Esophagus muscularis mucosa (tissue), 4 donors: ENCODE measurements around the gene NT5M. TPM values are rescaled to one million over a fixed set of nuclear protein-coding genes. Genes with fewer than 3 reads are reported as not detected.

ENCODE experiments used
- DNase-seq: peaks from one replicate; pipeline ENCODE4 v3.0.0-alpha.2; 2017; ENCODE audit errors: extremely low spot score
- H3K27ac ChIP-seq, 4 donors: fragments of 200-600 bp; sonication (generic); replicated peaks in 1 of 4; 1 replicate in 3 of 4; 2 replicates in 1 of 4; pipeline ENCODE4 v1.5.1; 2016 to 2019; ENCODE audit warnings: mild to moderate bottlenecking in 1 of 4
- H3K27me3 ChIP-seq, 4 donors: fragments of 200-600 bp; sonication (generic); one replicate each; pipeline versions ENCODE4 v1.5.1 to v1.6.0; 2016 to 2019
- H3K36me3 ChIP-seq, 4 donors: fragments of 200-600 bp; sonication (generic); one replicate each; pipeline ENCODE4 v1.5.1; 2016 to 2019
- H3K4me1 ChIP-seq, 4 donors: fragments of 200-600 bp; sonication (generic); one replicate each; pipeline ENCODE4 v1.5.1; 2016 to 2019
- H3K4me3 ChIP-seq, 4 donors: fragments of 200-600 bp; sonication (generic); 1 replicate in 2 of 4; 2 replicates in 2 of 4; pipeline ENCODE4 v1.5.1; 2016 to 2019; ENCODE audit warnings: mild to moderate bottlenecking in 4 of 4, moderate library complexity in 1 of 4
- H3K9me3 ChIP-seq, 4 donors: fragments of 200-600 bp; sonication (generic); 1 replicate in 3 of 4; 2 replicates in 1 of 4; pipeline ENCODE4 v1.5.1; 2016 to 2019
- CTCF ChIP-seq, 3 experiments: fragments of 200-600 bp in 2 of 3; fragments of 450-650 bp in 1 of 3; sonication (generic) in 2 of 3; IDR thresholded peaks; one replicate each; pipeline ENCODE4 v1.5.1; 2017 to 2019; ENCODE audit warnings: antibody characterized with exemption in 3 of 3, mild to moderate bottlenecking in 2 of 3, moderate library complexity in 1 of 3
- EP300 ChIP-seq: sonication (generic); formaldehyde crosslinking; IDR thresholded peaks from one replicate; pipeline ENCODE4 v1.6.1; 2017; ENCODE audit warnings: antibody characterized with exemption
- POLR2A ChIP-seq: fragments of 450-650 bp; IDR thresholded peaks from one replicate; pipeline ENCODE4 v1.6.1; 2017; ENCODE audit warnings: antibody characterized with exemption, moderate library complexity, mild to moderate bottlenecking, low read depth
- POLR2AphosphoS5 ChIP-seq, 2 donors: sonication (generic); formaldehyde crosslinking; IDR thresholded peaks; one replicate each; pipeline ENCODE4 v1.6.1; 2017; ENCODE audit warnings: antibody characterized with exemption in 2 of 2
- WGBS: methylation state at CpG from one replicate; pipeline ENCODE4 v1.1.5; 2018; 5-methylcytosine and 5-hydroxymethylcytosine counted together
- intact Hi-C: fragments of 100-400 bp; cut with DNase I; formaldehyde crosslinking; loops from one replicate; pipeline ENCODE4 v1.15.1; 2023
- total RNA-seq, 4 donors: library from RNA; depleted of rRNA; stranded (reverse); fragments of >200 nt; gene quantifications; one replicate each; pipeline versions ENCODE4 v1.1.0 to v1.2.1, GENCODE V29; 2016

Gene NT5M
- total RNA-seq, 4 donors from 2014 or later, result 4.3 to 11.5 (median 7.0) TPM

DNA sequence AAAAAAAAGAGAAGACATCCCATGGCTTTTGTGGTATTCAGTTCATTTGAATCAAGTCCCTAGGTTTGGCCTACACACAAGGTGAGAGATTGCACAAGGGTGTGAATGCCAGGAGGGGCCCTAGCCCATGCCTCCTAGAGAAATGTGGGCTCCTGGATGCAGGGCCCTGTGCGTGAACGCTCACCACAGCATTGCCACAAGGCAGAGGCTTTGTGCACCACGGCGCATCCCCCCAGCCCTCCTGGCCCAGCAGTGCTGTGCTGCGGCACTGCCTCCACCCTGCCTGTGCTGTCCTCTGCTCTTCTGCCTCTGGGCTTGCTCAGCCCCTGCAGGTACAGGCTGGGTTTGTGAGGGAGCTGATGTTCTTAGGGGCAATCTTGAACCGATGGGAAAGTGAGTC lies 92.7 kb downstream of the NT5M start:
- Histone ChIP-seq H3K36me3 (no peaks in the 10 kb centered on the region), H3K27ac (no peak overlapping the region), H3K4me1 (peaks cover 0 to 7% (median 3%) of the 10 kb centered on the region in 4 donors), H3K4me3 (no peak overlapping the region), H3K27me3 (peaks cover 0 to 9% (median 0%) of the 10 kb centered on the region in 4 donors), H3K9me3 (no peaks in the 10 kb centered on the region)
- intact Hi-C loops, result no loop called here
- WGBS, result 96% methylated on average over 6 of the region's 6 CpGs
- no peak for DNase-seq
- TF ChIP-seq CTCF (IDR thresholded peaks at IDR 0.05), result no peak
- TF ChIP-seq POLR2AphosphoS5 (IDR thresholded peaks at IDR 0.05), result no peak
- no peak for TF ChIP-seq EP300
- no peak for TF ChIP-seq POLR2A

Other genes with a start within 250 kb of the NT5M start
- 10 to 100 TPM in 1 of 4 donors, 1 to 10 TPM in 3; 3.1 to 13.7 (median 6.9) TPM for gene PLD6, start 97.0 kb upstream of the NT5M start, total RNA-seq
- gene FLCN, start 66.2 kb upstream of the NT5M start, total RNA-seq, result 10 to 100 TPM; 21.5 to 64.7 (median 45.5) TPM
- 10 to 100 TPM; 49.3 to 72.6 (median 59.1) TPM for gene COPS3, start 22.1 kb upstream of the NT5M start, total RNA-seq
- 10 to 100 TPM in 3 of 4 donors, 1 to 10 TPM in 1; 8.3 to 14.4 (median 11.4) TPM for gene MED9, start 173.6 kb downstream of the NT5M start, total RNA-seq
- gene RASD1, start 193.0 kb downstream of the NT5M start, total RNA-seq, result 10 to 100 TPM in 3 of 4 donors, 1 to 10 TPM in 1; 5.0 to 17.9 (median 13.3) TPM